HEK293 (cell line): Measurements from ENCODE around the gene CMC1.

Source experiments
- CTCF ChIA-PET: fragments of 350-600 bp; formaldehyde crosslinking; extraction: SDS; loops from one replicate; lab custom pipeline; 2021; ENCODE audit warnings: antibody characterized with exemption; lab: Yijun Ruan, JAX
- POLR2A ChIA-PET: fragments of 300-600 bp; formaldehyde crosslinking; extraction: SDS; loops from one replicate; lab custom pipeline; 2020; ENCODE audit warnings: antibody characterized with exemption, inconsistent platforms; lab: Yijun Ruan, JAX
- H3K27ac ChIP-seq: fragments of 200-500 bp; sonication (Bioruptor generic); 2 replicates; pipeline ENCODE4 v1.5.1; 2014; ENCODE audit warnings: low read depth, low read length, control low read depth, inconsistent platforms; ENCODE audit errors: extremely low read depth
- H3K36me3 ChIP-seq, 2 experiments: fragments of 200-500 bp in 1 of 2; sonication (Bioruptor generic) in 1 of 2; 1 replicate in 1 of 2; 2 replicates in 1 of 2; pipeline ENCODE4 v1.5.1; 2014 to 2017; ENCODE audit warnings: inconsistent platforms in 2 of 2, low read length in 2 of 2; ENCODE audit not compliant: control insufficient read depth in 2 of 2, insufficient read depth in 1 of 2
- H3K4me1 ChIP-seq: fragments of 200-500 bp; sonication (Bioruptor generic); 2 replicates; pipeline ENCODE4 v1.5.1; 2014; ENCODE audit warnings: mild to moderate bottlenecking, low read length, inconsistent platforms; ENCODE audit not compliant: control insufficient read depth, insufficient read depth
- H3K4me3 ChIP-seq: 2 replicates; pipeline ENCODE4 v1.5.1; 2011; ENCODE audit warnings: low read depth, mild to moderate bottlenecking, control low read depth, low read length, moderate library complexity
- H3K9me3 ChIP-seq: fragments of 200-500 bp; sonication (Bioruptor generic); 2 replicates; pipeline ENCODE4 v1.5.1; 2014; ENCODE audit warnings: low read depth, low read length, inconsistent platforms; ENCODE audit not compliant: control insufficient read depth, insufficient read depth
- CTCF ChIP-seq: fragments of 450-650 bp; formaldehyde crosslinking; IDR thresholded peaks from 2 replicates; pipeline ENCODE4 v1.5.1; 2016; ENCODE audit warnings: missing biosample characterization, missing genetic modification characterization
- HOXA7 ChIP-seq: sonication (generic); formaldehyde crosslinking; IDR thresholded peaks from 2 replicates; pipeline ENCODE4 v1.8.1; 2022; ENCODE audit warnings: missing genetic modification reagents, borderline replicate concordance
- TCF7L2 ChIP-seq: IDR thresholded peaks from 2 replicates; pipeline ENCODE4 v1.6.1; 2011; ENCODE audit warnings: low read depth, mild to moderate bottlenecking, inconsistent platforms, low read length, moderate library complexity, borderline replicate concordance
- ZNF132 ChIP-seq: fragments of 450-650 bp; formaldehyde crosslinking; IDR thresholded peaks from 2 replicates; pipeline ENCODE4 v1.5.1; 2017; ENCODE audit warnings: missing biosample characterization, missing genetic modification characterization, borderline replicate concordance
- ZNF174 ChIP-seq: fragments of 450-650 bp; formaldehyde crosslinking; IDR thresholded peaks from 2 replicates; pipeline ENCODE4 v1.5.0; 2017; ENCODE audit warnings: missing biosample characterization, mild to moderate bottlenecking, missing genetic modification characterization
- ZNF184 ChIP-seq: fragments of 450-650 bp; IDR thresholded peaks from 2 replicates; pipeline ENCODE4 v1.5.1; 2018; ENCODE audit warnings: missing biosample characterization, mild to moderate bottlenecking, missing genetic modification characterization
- ZNF202 ChIP-seq: fragments of 450-650 bp; formaldehyde crosslinking; IDR thresholded peaks from 2 replicates; pipeline ENCODE4 v1.5.1; 2016; ENCODE audit warnings: missing biosample characterization, missing genetic modification characterization, borderline replicate concordance
- ZNF248 ChIP-seq: fragments of 450-650 bp; formaldehyde crosslinking; IDR thresholded peaks from 2 replicates; pipeline ENCODE4 v1.5.1; 2017; ENCODE audit warnings: missing biosample characterization, missing genetic modification characterization
- ZNF311 ChIP-seq: fragments of 450-650 bp; formaldehyde crosslinking; IDR thresholded peaks from 2 replicates; pipeline ENCODE4 v1.5.1; 2017; ENCODE audit warnings: missing biosample characterization, missing genetic modification characterization, borderline replicate concordance
- ZNF341 ChIP-seq: fragments of 450-650 bp; formaldehyde crosslinking; IDR thresholded peaks from 2 replicates; pipeline ENCODE4; 2016; ENCODE audit warnings: low read depth, missing biosample characterization, missing genetic modification characterization
- ZNF518A ChIP-seq: fragments of 450-650 bp; formaldehyde crosslinking; conservative IDR thresholded peaks from 2 replicates; pipeline ENCODE4 v1.5.1; 2016; ENCODE audit warnings: low read depth, missing biosample characterization, missing genetic modification characterization
- ZNF600 ChIP-seq: fragments of 450-650 bp; formaldehyde crosslinking; IDR thresholded peaks from 2 replicates; pipeline ENCODE4 v1.5.1; 2016; ENCODE audit warnings: missing biosample characterization, missing genetic modification characterization
- ZNF654 ChIP-seq: fragments of 450-650 bp; formaldehyde crosslinking; IDR thresholded peaks from 2 replicates; pipeline ENCODE4 v1.5.1; 2016; ENCODE audit warnings: low read depth, missing biosample characterization, missing genetic modification characterization
- ZNF701 ChIP-seq: fragments of 450-650 bp; formaldehyde crosslinking; IDR thresholded peaks from 2 replicates; pipeline ENCODE4 v1.5.1; 2016; ENCODE audit warnings: missing biosample characterization, missing genetic modification characterization
- ZNF768 ChIP-seq: fragments of 450-650 bp; formaldehyde crosslinking; IDR thresholded peaks from 2 replicates; pipeline ENCODE4 v1.5.1; 2018; ENCODE audit warnings: missing biosample characterization, mild to moderate bottlenecking, missing genetic modification characterization
- TF ChIP-seq, protein P1 (sequence below): fragments of 450-650 bp; formaldehyde crosslinking; IDR thresholded peaks from 2 replicates; pipeline ENCODE4 v1.5.1; 2017; ENCODE audit warnings: missing biosample characterization, missing genetic modification characterization
- TF ChIP-seq, protein P2 (sequence below): fragments of 450-650 bp; formaldehyde crosslinking; IDR thresholded peaks from 2 replicates; pipeline ENCODE4 v1.5.1; 2016; ENCODE audit warnings: missing biosample characterization, missing genetic modification characterization
- TF ChIP-seq, protein P3 (sequence below): fragments of 450-650 bp; formaldehyde crosslinking; IDR thresholded peaks from 2 replicates; pipeline ENCODE4 v1.5.1; 2017; ENCODE audit warnings: missing biosample characterization, missing genetic modification characterization

Gene CMC1

GRCh38 chr3:28290863-28291300, 49.5 kb downstream of the CMC1 start:
- POLR2A ChIA-PET = no interaction called here
- Histone ChIP-seq H3K9me3 (no peaks in the 10 kb centered on the region), H3K4me1 (no peaks in the 10 kb centered on the region)

DNA sequence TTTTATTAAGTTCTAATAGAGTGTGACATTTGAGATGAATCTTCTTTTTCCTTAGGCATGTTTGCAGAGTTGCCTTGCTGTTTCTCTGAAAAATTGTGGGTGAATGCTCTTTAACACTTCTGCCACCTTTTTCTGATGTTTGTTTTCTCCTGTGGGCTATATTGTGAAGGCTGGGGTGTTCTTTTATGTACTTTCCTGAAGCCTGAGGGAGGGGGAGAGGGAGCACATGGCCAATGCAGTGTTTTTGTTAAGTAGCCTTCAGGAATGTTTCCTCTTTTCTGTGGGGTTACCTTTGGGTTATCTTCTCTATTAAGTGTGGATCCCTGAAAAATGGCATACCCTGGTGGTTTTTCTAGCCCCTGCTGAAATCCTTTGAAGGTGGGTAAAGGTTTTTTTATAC, 50.2 kb downstream of the CMC1 start:
- no peaks in the 10 kb centered on the region for H3K9me3 ChIP-seq
- no peak overlapping the region for H3K27ac ChIP-seq
- CTCF ChIA-PET = no interaction called here
- TF ChIP-seq, protein P1, sequence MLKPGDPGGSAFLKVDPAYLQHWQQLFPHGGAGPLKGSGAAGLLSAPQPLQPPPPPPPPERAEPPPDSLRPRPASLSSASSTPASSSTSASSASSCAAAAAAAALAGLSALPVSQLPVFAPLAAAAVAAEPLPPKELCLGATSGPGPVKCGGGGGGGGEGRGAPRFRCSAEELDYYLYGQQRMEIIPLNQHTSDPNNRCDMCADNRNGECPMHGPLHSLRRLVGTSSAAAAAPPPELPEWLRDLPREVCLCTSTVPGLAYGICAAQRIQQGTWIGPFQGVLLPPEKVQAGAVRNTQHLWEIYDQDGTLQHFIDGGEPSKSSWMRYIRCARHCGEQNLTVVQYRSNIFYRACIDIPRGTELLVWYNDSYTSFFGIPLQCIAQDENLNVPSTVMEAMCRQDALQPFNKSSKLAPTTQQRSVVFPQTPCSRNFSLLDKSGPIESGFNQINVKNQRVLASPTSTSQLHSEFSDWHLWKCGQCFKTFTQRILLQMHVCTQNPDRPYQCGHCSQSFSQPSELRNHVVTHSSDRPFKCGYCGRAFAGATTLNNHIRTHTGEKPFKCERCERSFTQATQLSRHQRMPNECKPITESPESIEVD (tag by site-specific recombination) = no peak
- TF ChIP-seq ZNF518A (tag by site-specific recombination) = no peak
- no peak for TF ChIP-seq ZNF311
- POLR2A ChIA-PET = no interaction called here
- H3K36me3 ChIP-seq = peaks cover 0 to 5% of the 10 kb centered on the region in 2 experiments; a peak in 1 of 3 replicates
- H3K4me1 ChIP-seq = no peaks in the 10 kb centered on the region
- H3K4me3 ChIP-seq = no peak overlapping the region

More at GRCh38 chr3:28290863-28291300, 49.5 kb downstream of the CMC1 start:
- H3K36me3 ChIP-seq = peaks cover 0 to 5% of the 10 kb centered on the region in 2 experiments; a peak in 1 of 3 replicates
- no peak overlapping the region for H3K4me3 ChIP-seq
- CTCF ChIA-PET = no interaction called here
- no peak overlapping the region for H3K27ac ChIP-seq
- TF ChIP-seq TCF7L2 (no peak), ZNF132 (tag by site-specific recombination) (no peak), ZNF174 (tag by site-specific recombination) (no peak)
- TF ChIP-seq, all 188 proteins: peak for 0

DNA sequence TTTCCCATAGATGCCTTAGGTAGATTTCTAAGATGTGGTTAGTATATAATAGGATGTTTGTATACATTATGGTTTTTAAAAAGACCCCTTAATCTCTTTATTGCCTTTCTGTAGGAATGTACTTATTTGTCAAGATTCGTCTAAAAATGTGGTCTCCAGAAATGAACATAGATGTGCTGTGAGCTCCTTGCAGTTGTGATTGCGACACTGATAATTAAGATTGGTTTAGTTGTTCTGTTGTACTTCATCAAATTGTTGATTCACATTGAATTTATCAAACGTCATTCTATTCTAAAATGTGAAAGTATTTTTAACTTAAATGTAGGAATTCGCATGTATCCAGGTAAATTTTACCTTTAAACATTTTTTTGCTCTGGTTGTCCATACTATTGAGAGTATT, 51.2 kb downstream of the CMC1 start:
- CTCF ChIA-PET = interaction anchor here (0.6 to 1.0 kb wide), 4 partner anchors 9 to 581 kb away, joined by 3 read pairs; no protein-coding TSS in a partner anchor
- TF ChIP-seq ZNF184 (tag by site-specific recombination) = no peak
- no peak for TF ChIP-seq ZNF248
- no peak for TF ChIP-seq ZNF654 (tag by site-specific recombination)
- no peak for TF ChIP-seq ZNF341 (tag by site-specific recombination)
- TF ChIP-seq ZNF202 = no peak
- TF ChIP-seq, protein P2, sequence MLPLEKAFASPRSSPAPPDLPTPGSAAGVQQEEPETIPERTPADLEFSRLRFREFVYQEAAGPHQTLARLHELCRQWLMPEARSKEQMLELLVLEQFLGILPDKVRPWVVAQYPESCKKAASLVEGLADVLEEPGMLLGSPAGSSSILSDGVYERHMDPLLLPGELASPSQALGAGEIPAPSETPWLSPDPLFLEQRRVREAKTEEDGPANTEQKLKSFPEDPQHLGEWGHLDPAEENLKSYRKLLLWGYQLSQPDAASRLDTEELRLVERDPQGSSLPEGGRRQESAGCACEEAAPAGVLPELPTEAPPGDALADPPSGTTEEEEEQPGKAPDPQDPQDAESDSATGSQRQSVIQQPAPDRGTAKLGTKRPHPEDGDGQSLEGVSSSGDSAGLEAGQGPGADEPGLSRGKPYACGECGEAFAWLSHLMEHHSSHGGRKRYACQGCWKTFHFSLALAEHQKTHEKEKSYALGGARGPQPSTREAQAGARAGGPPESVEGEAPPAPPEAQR (tag by site-specific recombination) = no peak
- TF ChIP-seq ZNF701 = no peak
- no peak for TF ChIP-seq HOXA7 (CRISPR knock-in tag)
- no peak for TF ChIP-seq ZNF600 (tag by site-specific recombination)
- TF ChIP-seq, protein P3, sequence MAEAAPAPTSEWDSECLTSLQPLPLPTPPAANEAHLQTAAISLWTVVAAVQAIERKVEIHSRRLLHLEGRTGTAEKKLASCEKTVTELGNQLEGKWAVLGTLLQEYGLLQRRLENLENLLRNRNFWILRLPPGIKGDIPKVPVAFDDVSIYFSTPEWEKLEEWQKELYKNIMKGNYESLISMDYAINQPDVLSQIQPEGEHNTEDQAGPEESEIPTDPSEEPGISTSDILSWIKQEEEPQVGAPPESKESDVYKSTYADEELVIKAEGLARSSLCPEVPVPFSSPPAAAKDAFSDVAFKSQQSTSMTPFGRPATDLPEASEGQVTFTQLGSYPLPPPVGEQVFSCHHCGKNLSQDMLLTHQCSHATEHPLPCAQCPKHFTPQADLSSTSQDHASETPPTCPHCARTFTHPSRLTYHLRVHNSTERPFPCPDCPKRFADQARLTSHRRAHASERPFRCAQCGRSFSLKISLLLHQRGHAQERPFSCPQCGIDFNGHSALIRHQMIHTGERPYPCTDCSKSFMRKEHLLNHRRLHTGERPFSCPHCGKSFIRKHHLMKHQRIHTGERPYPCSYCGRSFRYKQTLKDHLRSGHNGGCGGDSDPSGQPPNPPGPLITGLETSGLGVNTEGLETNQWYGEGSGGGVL = no peak
- no peak for TF ChIP-seq ZNF768 (tag by site-specific recombination)
- TF ChIP-seq CTCF (tag by site-specific recombination) = no peak

More for the DNA sequence above, 51.2 kb downstream of the CMC1 start:
- peaks cover 0 to 5% of the 10 kb centered on the region in 2 experiments; a peak in 1 of 3 replicates for H3K36me3 ChIP-seq
- POLR2A ChIA-PET = no interaction called here
- no peaks in the 10 kb centered on the region for H3K9me3 ChIP-seq
- H3K4me3 ChIP-seq = no peak overlapping the region
- no peak overlapping the region for H3K27ac ChIP-seq
- no peaks in the 10 kb centered on the region for H3K4me1 ChIP-seq
